Mucosa of descending colon (tissue), 3 donors: Measurements from ENCODE around the gene EPB41L3. TPM values are rescaled to one million over a fixed set of nuclear protein-coding genes. Genes with fewer than 3 reads are reported as not detected.

Experiments
- ATAC-seq: fragments of 200-7000 bp; cut with Tn5 transposase; one replicate; pipeline ENCODE4 v1.9.1; 2020; ENCODE audit warnings: mild to moderate bottlenecking, moderate library complexity
- DNase-seq, 3 donors: peaks; one replicate each; pipeline ENCODE4 v3.0.0-alpha.2; 2020
- H3K36me3 ChIP-seq: fragments of 200-600 bp; one replicate; pipeline ENCODE4 v1.8.0; 2021; ENCODE audit warnings: low read depth, mild to moderate bottlenecking
- H3K4me1 ChIP-seq: fragments of 200-600 bp; one replicate; pipeline ENCODE4 v1.8.0; 2021; ENCODE audit warnings: low read depth, mild to moderate bottlenecking
- H3K4me3 ChIP-seq: fragments of 200-600 bp; one replicate; pipeline ENCODE4 v1.8.0; 2021; ENCODE audit warnings: mild to moderate bottlenecking
- H3K9me3 ChIP-seq: fragments of 200-600 bp; one replicate; pipeline ENCODE4 v1.8.0; 2021; ENCODE audit warnings: mild to moderate bottlenecking
- intact Hi-C, 2 donors: fragments of 100-400 bp; cut with DNase I in 1 of 2; cut with micrococcal nuclease in 1 of 2; formaldehyde crosslinking; loops; one replicate each; pipeline versions ENCODE4 v1.11.0 to v1.11.1; 2022; cut with DNase I, micrococcal nuclease
- total RNA-seq, 3 donors: library from RNA; stranded (reverse); fragmentation: NEBNext Ultra II Directional in 2 of 3; extraction: Animal tissue kit (Norgen Biotek cat#: 25700) in 2 of 3; gene quantifications; one replicate each; pipeline versions ENCODE4 v1.2.1 to v1.2.4, GENCODE V29; 2021 to 2023
- TF ChIP-seq, protein P1 (sequence below): fragments of 200-600 bp; IDR thresholded peaks from one replicate; pipeline ENCODE4 v1.8.0; 2022; ENCODE audit warnings: antibody characterized with exemption, mild to moderate bottlenecking
- donor health status: DM: no; HTN: no; CAD: no; lungs with moderate emphysema.
- donor health status: DM: no; HTN: no; CAD: no.
- donor health status: DM: no; HTN: yes; CAD: no.

The EPB41L3 gene
- total RNA-seq, 3 donors from 2014 or later = 83.3 to 98.9 (median 97.3) TPM

DNA sequence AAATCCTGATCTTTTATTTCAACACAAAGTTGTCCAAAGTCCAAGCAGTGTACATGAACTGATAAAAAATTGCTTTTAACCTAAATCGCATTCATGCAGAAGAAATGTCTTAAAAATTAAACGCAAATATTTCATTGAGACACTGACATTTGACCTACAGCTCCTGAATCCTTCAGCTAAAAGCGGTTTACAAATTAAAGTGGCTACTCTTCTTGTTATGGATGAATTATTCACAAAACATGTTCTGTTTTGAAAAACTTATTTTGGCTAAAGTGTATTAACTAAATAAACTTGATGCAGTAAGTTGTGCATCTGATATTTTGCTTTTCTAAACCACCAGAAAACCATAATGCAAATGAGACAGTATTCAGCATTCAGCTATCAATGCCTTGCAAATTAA lies 2.2 kb downstream of the EPB41L3 start:
- intact Hi-C loops = no loop called here
- no peak overlapping the region for H3K4me3 ChIP-seq

DNA sequence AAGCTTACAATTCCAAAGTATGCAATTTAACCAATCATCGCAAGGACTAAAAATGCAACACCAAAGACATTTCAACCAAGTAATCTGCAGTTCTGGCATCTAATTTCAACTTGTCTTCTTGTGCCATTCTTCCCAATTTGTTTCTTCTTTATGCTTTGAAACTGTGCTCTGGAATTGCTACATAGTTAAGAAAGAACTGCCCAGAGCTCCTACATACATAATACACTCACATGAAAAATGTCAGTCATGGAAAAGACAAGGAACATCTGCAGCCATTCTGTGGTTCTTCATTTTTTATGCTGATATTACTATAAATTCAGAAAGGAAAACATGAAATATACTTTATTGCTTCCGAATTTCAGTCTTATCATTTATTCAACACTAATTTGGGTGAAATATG lies 4.4 kb downstream of the EPB41L3 start:
- intact Hi-C loops = no loop called here
- Histone ChIP-seq H3K4me1 (peaks cover 7% of the 10 kb centered on the region), H3K36me3 (no peaks in the 10 kb centered on the region), H3K4me3 (no peak overlapping the region), H3K9me3 (no peaks in the 10 kb centered on the region)
- TF ChIP-seq, protein P1, sequence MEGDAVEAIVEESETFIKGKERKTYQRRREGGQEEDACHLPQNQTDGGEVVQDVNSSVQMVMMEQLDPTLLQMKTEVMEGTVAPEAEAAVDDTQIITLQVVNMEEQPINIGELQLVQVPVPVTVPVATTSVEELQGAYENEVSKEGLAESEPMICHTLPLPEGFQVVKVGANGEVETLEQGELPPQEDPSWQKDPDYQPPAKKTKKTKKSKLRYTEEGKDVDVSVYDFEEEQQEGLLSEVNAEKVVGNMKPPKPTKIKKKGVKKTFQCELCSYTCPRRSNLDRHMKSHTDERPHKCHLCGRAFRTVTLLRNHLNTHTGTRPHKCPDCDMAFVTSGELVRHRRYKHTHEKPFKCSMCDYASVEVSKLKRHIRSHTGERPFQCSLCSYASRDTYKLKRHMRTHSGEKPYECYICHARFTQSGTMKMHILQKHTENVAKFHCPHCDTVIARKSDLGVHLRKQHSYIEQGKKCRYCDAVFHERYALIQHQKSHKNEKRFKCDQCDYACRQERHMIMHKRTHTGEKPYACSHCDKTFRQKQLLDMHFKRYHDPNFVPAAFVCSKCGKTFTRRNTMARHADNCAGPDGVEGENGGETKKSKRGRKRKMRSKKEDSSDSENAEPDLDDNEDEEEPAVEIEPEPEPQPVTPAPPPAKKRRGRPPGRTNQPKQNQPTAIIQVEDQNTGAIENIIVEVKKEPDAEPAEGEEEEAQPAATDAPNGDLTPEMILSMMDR = no peak
- DNase-seq (no peak), ATAC-seq (no peak)

More for the DNA sequence above, 2.2 kb downstream of the EPB41L3 start:
- DNase-seq (no peak), ATAC-seq (no peak)
- Histone ChIP-seq H3K4me1 (peaks cover 7% of the 10 kb centered on the region), H3K9me3 (no peaks in the 10 kb centered on the region), H3K36me3 (no peaks in the 10 kb centered on the region)
- TF ChIP-seq, protein P1 = no peak

DNA sequence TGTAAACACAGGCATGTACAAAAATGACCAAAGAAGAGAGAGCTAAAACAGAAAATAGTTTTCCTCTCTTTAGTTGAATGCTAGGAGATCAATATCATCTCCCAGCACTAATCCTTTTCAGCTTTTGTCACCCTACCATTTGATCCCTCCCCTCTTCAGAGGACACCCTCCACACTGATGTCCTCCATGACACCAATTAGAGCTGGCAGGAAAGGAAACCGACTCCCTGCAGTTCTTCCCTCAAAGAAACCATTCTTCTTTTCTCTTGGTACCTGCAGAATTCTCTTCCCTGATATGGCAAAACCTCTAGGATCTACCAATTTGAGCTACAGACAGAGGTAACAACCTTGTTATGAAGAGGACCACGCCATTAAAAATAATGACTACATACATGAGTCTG lies 5.3 kb downstream of the EPB41L3 start:
- Histone ChIP-seq H3K4me3 (no peak overlapping the region), H3K4me1 (peaks cover 3% of the 10 kb centered on the region), H3K9me3 (no peaks in the 10 kb centered on the region), H3K36me3 (no peaks in the 10 kb centered on the region)
- TF ChIP-seq, protein P1 = no peak
- ATAC-seq = no peak
- intact Hi-C loops = no loop called here
- DNase-seq = no peak

DNA sequence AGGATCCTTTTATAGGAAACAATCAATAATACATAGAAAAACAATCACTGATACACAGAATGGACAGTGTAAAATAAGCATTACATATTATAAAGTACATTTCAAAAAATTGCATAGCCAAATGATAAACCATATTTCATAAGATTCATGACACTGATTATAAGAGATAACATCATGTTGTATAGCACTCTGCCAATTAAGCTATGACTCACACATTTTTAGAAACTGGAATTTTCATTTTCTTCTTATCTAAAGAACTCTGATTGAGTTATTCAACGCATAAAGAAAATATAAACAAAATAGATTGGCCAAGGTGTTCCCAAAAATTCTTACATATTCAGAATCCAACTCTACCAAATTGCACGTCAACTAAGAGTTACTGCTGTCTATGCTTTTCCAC lies 5.9 kb downstream of the EPB41L3 start:
- no peaks in the 10 kb centered on the region for H3K9me3 ChIP-seq
- intact Hi-C loops = no loop called here
- ATAC-seq = no peak
- H3K4me3 ChIP-seq = no peak overlapping the region
- TF ChIP-seq, protein P1 = no peak
- peaks cover 3% of the 10 kb centered on the region for H3K4me1 ChIP-seq
- no peaks in the 10 kb centered on the region for H3K36me3 ChIP-seq
- no peak for DNase-seq

DNA sequence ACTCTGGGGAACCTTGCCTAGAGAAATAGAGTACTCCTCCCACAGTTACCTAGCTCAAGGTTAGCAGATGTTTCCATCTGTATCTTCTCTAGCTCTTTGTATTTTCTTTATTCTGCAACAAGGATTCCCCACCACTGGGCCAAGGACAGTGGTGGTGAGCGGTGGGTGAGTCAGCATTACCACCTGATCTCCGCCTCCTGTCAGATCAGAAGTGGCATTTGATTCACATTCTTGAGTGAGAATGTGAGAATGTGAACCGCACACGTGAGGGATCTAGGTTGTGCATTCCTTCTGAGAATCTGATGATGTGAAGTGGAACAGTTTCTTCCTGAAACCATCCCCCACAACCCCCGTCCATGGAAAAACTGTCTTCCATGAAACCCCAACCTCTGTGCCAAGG lies 9.0 kb downstream of the EPB41L3 start:
- H3K36me3 ChIP-seq = no peaks in the 10 kb centered on the region
- DNase-seq (no peak), ATAC-seq (no peak)
- no peaks in the 10 kb centered on the region for H3K9me3 ChIP-seq
- peaks cover 3% of the 10 kb centered on the region for H3K4me1 ChIP-seq
- H3K4me3 ChIP-seq = no peak overlapping the region
- intact Hi-C loops = no loop called here
- TF ChIP-seq, protein P1 = no peak

DNA sequence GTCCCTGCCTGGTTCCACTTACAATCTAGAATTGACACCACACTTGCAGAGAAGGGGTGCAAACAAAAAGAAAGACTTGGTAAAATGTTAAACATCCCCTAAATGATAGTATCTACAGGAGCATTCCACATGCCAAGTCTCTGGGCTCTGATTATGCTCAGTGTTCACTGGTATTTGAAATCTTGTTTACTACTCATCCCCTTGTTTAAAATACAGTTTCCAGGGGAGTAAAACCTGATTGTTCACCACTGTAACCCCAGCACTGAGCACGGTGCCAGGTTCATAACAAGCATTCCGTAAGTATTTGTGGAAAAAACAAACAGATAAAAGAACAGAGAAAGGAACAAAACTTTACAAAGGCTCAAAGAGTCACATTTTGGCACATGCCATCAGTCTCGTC lies 11.7 kb downstream of the EPB41L3 start:
- H3K9me3 ChIP-seq = no peaks in the 10 kb centered on the region
- ATAC-seq = no peak
- TF ChIP-seq, protein P1 = no peak
- peaks cover under 1% of the 10 kb centered on the region for H3K4me1 ChIP-seq
- no peak for DNase-seq
- no peak overlapping the region for H3K4me3 ChIP-seq
- intact Hi-C loops = no loop called here
- no peaks in the 10 kb centered on the region for H3K36me3 ChIP-seq
